Embryonic facial prominence (tissue), 1 donor: ENCODE data around the gene CSTB.

Experiments used
- DNase-seq: peaks from one replicate; pipeline ENCODE4 v3.0.0-alpha.2; 2016; ENCODE audit errors: extremely low spot score

CSTB gene

DNA sequence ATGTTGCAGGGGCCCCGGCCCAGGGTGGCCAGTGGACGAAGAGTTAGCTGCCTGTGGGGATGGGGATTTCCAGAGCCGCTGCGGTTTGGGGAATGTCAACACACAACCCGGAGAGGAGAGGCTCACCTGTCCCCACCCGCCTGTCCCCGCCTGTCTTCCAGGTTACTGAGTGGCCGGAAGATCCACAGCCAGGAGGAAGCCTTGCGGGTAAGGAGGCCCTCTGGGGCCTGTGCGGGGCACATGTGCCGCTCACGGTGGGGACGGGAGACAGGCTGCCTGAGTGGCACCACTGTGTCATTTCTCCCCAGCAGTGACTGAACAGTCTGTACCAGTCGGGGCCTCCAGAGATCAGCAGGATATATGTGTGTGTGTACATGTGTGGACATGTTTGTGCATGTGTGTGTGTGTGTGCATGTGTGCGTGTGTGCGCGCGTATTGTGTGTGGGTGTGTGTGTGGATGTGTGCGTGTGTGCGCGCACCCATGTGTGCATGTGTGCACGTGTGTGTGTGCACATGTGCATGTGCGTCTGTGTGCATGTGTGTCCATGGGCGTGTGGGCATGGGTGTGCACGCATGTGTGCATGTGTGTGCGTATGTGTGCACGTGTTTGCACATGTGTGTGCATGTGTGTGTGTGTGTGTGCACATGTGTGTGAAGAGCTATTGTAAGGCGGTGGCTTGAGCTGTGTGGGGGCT, 25.6 kb downstream of the CSTB start:
- DNase-seq: no peak

DNA sequence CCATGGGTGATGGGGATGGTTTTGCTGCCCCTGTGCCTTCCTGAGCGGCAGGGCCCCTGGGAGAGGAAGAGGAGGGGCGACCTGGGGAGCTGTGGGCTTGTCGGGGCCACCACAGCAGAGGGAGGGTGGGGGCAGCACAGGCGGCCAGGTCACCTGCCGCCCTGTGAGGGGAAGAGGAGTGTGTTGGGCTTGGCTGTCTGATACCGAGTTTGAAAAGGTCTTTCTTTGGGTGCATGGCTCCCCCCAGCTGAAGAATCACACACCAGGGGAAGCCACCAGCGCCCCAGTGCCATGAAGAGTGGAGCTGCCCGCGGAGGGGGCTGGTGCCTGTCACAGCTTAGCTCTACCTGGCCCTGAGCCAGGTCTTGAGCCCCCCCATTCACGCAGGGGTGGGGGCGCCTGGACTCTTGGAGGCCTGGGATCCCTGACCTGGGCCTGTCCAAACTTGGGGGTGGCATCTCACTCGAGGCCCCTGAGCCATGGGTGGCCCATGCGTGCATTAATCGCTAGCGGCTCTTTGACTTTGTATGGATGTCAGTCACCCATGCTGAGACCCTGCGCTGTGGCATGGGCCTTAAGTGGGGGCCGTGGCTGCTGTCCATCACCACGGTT, 26.4 kb downstream of the CSTB start:
- DNase-seq: no peak

DNA sequence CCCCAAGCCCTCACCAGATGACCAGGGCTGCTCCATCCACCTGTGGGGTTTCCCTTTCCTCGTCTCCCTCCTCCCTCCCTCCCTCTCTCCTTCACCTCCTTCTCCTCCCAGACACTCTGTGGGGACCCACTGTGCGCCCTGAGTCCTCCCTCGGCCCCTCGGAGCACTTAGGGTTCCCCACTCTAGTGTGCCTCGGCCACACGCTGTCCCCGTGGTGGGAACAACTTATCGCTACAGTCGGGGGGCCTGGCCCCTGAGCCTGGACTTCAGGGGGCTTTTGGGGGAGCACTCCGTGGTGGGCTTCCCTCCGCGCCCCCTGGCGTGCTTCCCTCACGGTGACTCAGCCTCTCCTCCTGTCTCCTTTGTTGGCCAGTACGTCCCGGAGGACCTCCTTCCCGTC, 27.5 kb downstream of the CSTB start:
- DNase-seq: no peak

- no peak for DNase-seq
Measured at GRCh38 chr21:43745772-43746517, 30.2 kb downstream of the CSTB start.

- no peak for DNase-seq
Measured at GRCh38 chr21:43744725-43745124, 31.4 kb downstream of the CSTB start.

DNA sequence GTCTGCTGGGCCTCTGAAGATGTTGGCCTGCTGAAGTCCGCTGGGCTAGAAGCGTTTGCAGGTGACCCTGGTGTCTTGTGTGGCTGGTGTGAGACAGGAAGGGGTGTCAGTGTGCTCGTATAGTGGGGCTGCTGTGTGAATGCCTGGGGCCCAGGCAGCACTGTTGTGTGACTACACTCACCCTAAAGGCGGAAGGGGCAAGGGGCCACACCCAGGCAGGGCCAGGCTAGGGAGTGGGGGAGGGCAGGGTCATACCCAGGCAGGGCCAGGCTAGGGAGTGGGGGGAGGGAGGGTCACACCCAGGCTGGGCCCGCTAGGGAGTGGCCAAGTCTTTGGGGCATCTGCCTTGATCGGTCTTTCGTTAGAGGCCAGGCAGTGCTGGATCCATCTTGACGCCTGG, 32.2 kb downstream of the CSTB start:
- no peak for DNase-seq

- no peak for DNase-seq
Measured at GRCh38 chr21:43741423-43742096, 34.5 kb downstream of the CSTB start.

DNA sequence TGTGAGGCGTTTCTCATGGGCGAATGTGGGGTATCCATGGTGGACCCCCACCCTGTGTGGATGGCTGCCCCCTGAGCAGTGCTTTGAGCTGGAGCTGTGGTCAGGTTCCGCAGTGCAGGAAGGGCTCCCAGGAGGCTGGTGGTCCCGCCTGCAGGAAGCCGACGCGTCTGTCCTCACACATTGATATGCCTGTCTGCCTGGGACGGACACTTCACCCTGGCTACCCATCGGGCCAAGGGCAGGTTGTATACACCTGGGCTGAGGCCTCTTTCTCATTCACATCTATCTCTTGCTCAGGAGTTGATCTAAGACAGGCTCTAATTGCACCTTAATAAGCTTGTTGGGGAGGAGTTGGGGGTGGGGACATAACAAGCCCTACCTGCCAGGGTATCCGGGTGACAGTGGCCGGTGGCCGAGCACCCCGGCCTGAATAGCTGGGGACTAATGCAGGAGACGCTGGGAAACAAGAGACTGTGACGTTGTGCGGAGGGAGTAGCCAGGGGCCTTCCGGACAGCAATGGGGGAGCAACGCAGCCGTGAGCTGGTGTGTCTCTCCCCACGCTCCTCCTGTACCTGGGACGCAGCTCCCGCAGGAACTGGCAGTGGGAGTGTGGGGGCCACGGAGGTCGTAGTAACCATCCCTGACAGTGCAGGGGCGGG, 35.5 kb downstream of the CSTB start:
- DNase-seq: peak; percentile 60

DNA sequence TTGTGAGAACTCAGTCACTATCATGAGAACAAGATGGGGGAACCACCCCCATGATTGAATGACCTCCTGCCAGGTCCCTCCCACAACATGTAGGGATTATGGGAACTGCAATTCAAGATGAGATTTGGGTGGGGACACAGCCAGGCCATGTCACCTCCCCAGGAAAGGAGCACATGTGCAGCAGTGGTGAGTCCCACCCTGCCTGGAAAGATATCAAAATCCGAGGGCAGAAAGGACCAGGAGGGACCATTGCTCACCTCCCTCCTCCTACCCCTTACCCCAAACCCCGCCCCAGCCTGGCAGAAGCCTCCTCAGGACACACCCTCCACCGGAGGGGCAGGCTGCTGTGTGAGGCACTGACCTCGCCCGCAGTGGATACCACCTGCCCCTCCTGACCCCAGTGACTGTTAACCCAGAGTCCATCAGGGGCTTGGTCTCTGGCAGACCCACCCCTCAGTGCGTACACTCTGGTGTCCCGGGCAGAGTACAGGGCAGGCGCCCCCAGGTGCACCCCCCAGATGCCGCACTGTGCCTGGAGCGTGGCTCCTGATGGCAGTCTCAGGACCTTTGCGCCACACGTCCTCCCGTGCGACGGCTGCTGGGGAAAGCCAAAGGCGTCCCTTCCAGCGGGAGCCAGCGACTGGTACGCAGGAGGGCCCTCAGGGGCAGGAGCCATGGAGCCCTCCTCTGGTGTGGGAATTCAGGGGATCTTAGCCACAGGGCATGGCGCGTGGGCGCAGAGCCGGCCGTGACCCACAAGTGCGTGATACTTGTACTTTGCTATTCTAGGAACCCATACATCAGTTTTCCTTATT, 36.3 kb downstream of the CSTB start:
- no peak for DNase-seq

GRCh38 chr21:43737158-43737950, 38.8 kb downstream of the CSTB start:
- DNase-seq: no peak

GRCh38 chr21:43736224-43736883, 39.8 kb downstream of the CSTB start:
- no peak for DNase-seq

DNA sequence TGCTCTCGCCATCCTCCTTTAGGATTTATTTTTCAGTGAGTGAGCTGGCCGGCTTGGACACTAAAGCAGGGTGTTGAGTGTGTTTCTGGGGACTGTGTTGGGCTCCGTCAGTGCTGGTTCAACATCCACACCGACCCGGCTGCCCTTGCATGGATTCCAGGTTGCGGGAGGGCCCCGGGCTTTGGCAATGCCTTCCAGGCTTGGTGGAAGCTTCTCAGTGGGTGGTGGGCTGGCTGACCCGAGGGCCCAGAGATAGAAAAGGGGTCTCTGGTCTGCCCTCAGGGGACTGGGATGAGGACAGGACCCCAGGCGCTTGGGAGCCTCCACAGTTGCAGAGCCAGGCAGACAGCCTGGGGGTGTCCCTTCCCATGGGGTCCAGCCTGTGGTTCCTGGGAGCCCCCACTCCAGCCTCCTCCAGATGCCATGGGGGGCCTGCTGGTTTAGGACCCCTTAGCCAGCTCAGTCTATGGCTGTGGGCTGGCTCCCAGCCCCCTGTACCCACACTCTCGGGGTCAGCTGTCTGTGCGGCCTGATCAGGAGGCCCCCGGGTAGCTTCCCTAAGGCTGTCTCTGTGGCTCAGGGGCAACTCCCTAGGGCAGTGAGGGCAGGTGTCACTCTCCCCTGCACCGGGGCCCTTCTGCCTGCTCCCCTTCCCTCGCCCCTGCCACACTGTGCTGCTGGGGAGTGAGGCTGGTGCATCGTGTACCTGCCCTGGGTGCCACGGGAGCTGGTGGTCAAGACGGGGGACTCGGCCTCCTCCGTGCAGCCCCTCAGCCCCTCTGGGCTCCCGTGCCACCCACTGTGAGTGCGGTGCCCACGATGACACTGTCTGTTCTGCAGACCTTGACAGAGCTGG, 40.6 kb downstream of the CSTB start:
- no peak for DNase-seq

DNA sequence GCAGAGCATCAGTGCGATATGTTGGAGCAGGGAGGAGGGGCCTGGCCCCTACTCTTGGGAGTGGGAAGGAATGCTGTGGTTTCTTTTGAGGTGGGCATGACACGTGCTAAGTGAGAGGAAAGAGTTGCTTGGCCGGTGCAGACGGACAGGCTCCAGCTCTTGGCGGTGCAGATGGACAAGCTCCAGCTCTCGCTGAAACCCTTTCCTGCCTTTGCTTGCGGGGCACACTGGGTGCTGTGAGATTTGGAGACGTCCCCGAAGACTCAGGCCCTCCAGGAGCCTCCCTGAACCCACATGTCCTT, 41.2 kb downstream of the CSTB start:
- no peak for DNase-seq

DNA sequence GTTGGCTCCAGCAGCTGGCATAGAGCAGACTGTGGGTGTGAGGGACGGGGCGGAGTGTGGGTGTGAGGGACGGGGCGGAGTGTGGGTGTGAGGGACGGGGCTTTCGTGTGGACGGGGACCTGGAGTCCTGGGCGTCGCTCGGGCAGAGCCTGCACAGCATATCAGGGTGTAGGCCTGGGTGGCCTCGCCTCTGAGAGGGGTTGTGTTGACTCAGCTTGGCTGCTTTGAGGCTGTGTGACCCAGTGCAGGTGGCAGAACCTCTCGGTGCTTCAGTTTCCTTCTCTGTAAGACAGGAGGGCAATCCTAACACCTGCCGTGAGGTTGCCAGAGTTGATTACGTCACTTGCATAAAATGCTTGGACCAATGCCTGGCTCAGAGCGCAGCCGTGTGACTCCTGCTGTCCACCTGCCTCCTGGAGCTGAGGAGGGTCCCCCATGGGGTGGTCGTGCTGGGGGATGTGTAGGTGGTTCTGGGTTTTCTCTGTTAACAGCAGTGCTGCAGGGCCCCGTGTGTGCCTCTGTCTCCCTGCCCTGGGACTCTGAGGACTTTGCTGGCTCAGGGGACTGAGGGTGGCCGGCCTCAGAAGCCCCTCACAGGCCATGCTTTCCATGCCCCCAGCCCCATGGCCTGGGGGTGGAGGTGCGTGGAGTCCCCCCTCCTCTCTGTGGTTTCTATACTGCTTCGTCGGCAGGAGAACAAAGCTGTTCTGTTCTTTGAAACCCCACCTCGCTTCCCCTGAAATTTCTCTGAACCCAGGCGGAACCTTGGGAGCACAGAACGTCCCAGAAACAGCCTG, 41.8 kb downstream of the CSTB start:
- no peak for DNase-seq

GRCh38 chr21:43733529-43734071, 42.5 kb downstream of the CSTB start:
- DNase-seq: no peak

DNA sequence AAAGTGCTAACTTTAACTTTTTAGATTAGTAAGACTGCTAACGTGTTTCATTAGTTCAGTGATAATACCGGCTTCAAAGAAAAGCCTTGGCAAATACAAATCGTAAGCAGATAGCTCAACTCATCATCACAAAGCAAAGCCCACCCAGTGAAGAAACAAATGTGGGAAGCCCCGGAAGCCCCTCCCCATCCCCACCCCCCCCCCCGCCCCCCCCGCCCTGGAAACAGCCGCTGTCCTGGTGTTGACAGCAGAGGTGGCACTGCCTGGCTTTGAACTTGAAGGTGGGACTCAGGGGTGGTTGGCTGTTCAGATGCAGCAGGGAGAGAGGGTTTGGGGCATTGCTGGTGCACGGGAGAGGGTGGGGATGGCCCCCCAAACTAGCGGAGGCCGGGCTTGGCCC, 43.0 kb downstream of the CSTB start:
- no peak for DNase-seq

GRCh38 chr21:43731891-43732711, 44.0 kb downstream of the CSTB start:
- no peak for DNase-seq
